H1 (cell line): Measurements from ENCODE around the gene WNT9B. TPM values are rescaled to one million over a fixed set of nuclear protein-coding genes. Genes with fewer than 3 reads are reported as not detected.

Experiments used
- CTCF ChIA-PET: fragments of 300-600 bp; sonication (Branson Sonifier 250); formaldehyde crosslinking; loops from one replicate; lab custom pipeline; 2021; ENCODE audit not compliant: partially characterized antibody; lab: Charles Lee
- POLR2A ChIA-PET: fragments of 300-600 bp; sonication (Branson Sonifier 250); formaldehyde crosslinking; loops from one replicate; lab custom pipeline; 2021; ENCODE audit warnings: inconsistent platforms; ENCODE audit not compliant: partially characterized antibody; lab: Charles Lee
- DNase-seq, 2 experiments: peaks; one replicate each; pipeline versions ENCODE4 v3.0.0 to v3.0.0-alpha.2; 2010 to 2022; ENCODE audit warnings: low spot score in 2 of 2, low read depth in 1 of 2, mixed read lengths in 1 of 2
- FAIRE-seq: peaks from 2 replicates; lab custom pipeline; 2011; peaks lifted over from hg19 to GRCh38; lab: Jason Lieb, UNC
- H2AFZ ChIP-seq: 2 replicates; pipeline ENCODE4 v1.8.1; 2012; ENCODE audit warnings: low read length, inconsistent platforms
- H2AK5ac ChIP-seq: 2 replicates; pipeline ENCODE4 v1.6.1; 2013; ENCODE audit warnings: low read depth, low read length
- H2BK120ac ChIP-seq: replicated peaks from 2 replicates; pipeline ENCODE3; 2013; ENCODE audit warnings: low read depth, low read length, inconsistent platforms
- H2BK12ac ChIP-seq: 2 replicates; pipeline ENCODE4 v1.6.1; 2013; ENCODE audit warnings: low read depth, low read length
- H2BK15ac ChIP-seq: 2 replicates; pipeline ENCODE4 v1.6.1; 2013; ENCODE audit warnings: low read length
- H2BK20ac ChIP-seq: 2 replicates; pipeline ENCODE4 v1.6.1; 2013; ENCODE audit warnings: low read length
- H2BK5ac ChIP-seq: 2 replicates; pipeline ENCODE4 v1.6.1; 2013; ENCODE audit warnings: low read depth, low read length
- H3K14ac ChIP-seq: 2 replicates; pipeline ENCODE4 v1.6.1; 2013; ENCODE audit warnings: inconsistent platforms; ENCODE audit not compliant: insufficient read length
- H3K18ac ChIP-seq: 2 replicates; pipeline ENCODE4 v1.6.1; 2013; ENCODE audit warnings: low read length; ENCODE audit errors: extremely low read depth
- H3K23ac ChIP-seq: 2 replicates; pipeline ENCODE4 v1.6.1; 2013; ENCODE audit warnings: inconsistent platforms; ENCODE audit not compliant: insufficient read length
- H3K23me2 ChIP-seq: 2 replicates; pipeline ENCODE4 v1.6.1; 2013; ENCODE audit warnings: low read depth, low read length
- H3K27ac ChIP-seq: 2 replicates; pipeline ENCODE4 v1.6.1; 2011; ENCODE audit warnings: low read depth, low read length, inconsistent platforms
- H3K27me3 ChIP-seq, 4 experiments: replicated peaks in 1 of 4; 1 replicate in 1 of 4; 2 replicates in 3 of 4; pipeline versions ENCODE4 v1.6.1 to v1.8.1; 2011 to 2013; ENCODE audit warnings: low read length in 3 of 4, mild to moderate bottlenecking in 3 of 4, inconsistent platforms in 2 of 4, mixed read lengths in 2 of 4, moderate library complexity in 1 of 4; ENCODE audit not compliant: control insufficient read depth in 3 of 4, insufficient read depth in 3 of 4; ENCODE audit errors: extremely low read depth in 1 of 4
- H3K36me3 ChIP-seq, 4 experiments: 2 replicates each; pipeline versions ENCODE4 v1.6.1 to v1.8.1; 2011 to 2013; ENCODE audit warnings: mild to moderate bottlenecking in 4 of 4, low read length in 3 of 4, moderate library complexity in 2 of 4, control low read depth in 1 of 4, inconsistent platforms in 1 of 4; ENCODE audit not compliant: insufficient read depth in 4 of 4, control insufficient read depth in 2 of 4
- H3K4ac ChIP-seq: replicated peaks from 2 replicates; pipeline ENCODE3; 2013; ENCODE audit warnings: low read length, low read depth, mixed read lengths, inconsistent platforms; ENCODE audit not compliant: insufficient read length
- H3K4me1 ChIP-seq, 4 experiments: replicated peaks in 1 of 4; 1 replicate in 1 of 4; 2 replicates in 3 of 4; pipeline versions ENCODE4 v1.6.1 to v1.8.1; 2011 to 2013; ENCODE audit warnings: low read length in 3 of 4, inconsistent platforms in 2 of 4, mixed read lengths in 1 of 4; ENCODE audit not compliant: insufficient read depth in 4 of 4, control insufficient read depth in 3 of 4
- H3K4me2 ChIP-seq, 2 experiments: 2 replicates each; pipeline versions ENCODE4 v1.6.1 to v1.8.1; 2011 to 2013; ENCODE audit warnings: low read depth in 2 of 2, low read length in 2 of 2, control low read depth in 1 of 2, inconsistent platforms in 1 of 2, mild to moderate bottlenecking in 1 of 2; ENCODE audit not compliant: insufficient read depth in 1 of 2
- H3K4me3 ChIP-seq, 4 experiments: fragments of 200-600, 300-600 bp in 1 of 4; sonication (generic), shearing (Covaris generic), sonication (Bioruptor Twin) in 1 of 4; 2 replicates each; pipeline versions ENCODE4 v1.5.1 to v1.8.1; 2011 to 2016; ENCODE audit warnings: low read length in 4 of 4, low read depth in 3 of 4, control low read depth in 2 of 4, inconsistent platforms in 2 of 4, mild to moderate bottlenecking in 2 of 4, mixed read lengths in 1 of 4, moderate library complexity in 1 of 4; ENCODE audit not compliant: insufficient read depth in 2 of 4; ENCODE audit errors: extremely low read depth in 1 of 4
- H3K56ac ChIP-seq: replicated peaks from 2 replicates; pipeline ENCODE3; 2013; ENCODE audit warnings: low read depth, mild to moderate bottlenecking, mixed read lengths, low read length, inconsistent platforms; ENCODE audit not compliant: insufficient read length
- H3K79me1 ChIP-seq: 2 replicates; pipeline ENCODE4 v1.6.1; 2013; ENCODE audit warnings: low read depth, low read length, control low read depth
- H3K79me2 ChIP-seq, 2 experiments: 2 replicates each; pipeline versions ENCODE4 v1.6.1 to v1.8.1; 2012 to 2013; ENCODE audit warnings: low read length in 2 of 2, mild to moderate bottlenecking in 2 of 2, inconsistent platforms in 1 of 2; ENCODE audit not compliant: insufficient read depth in 2 of 2, control insufficient read depth in 1 of 2
- H3K9ac ChIP-seq, 4 experiments: replicated peaks in 1 of 4; 1 replicate in 1 of 4; 2 replicates in 3 of 4; pipeline versions ENCODE4 v1.6.1 to v1.8.1; 2011 to 2013; ENCODE audit warnings: low read depth in 3 of 4, low read length in 3 of 4, control low read depth in 2 of 4, mild to moderate bottlenecking in 2 of 4, moderate library complexity in 2 of 4, inconsistent platforms in 1 of 4; ENCODE audit errors: extremely low read depth in 1 of 4
- H3K9me3 ChIP-seq, 2 experiments: 2 replicates each; pipeline versions ENCODE4 v1.6.1 to v1.8.1; 2012 to 2013; ENCODE audit warnings: mild to moderate bottlenecking in 2 of 2, moderate library complexity in 2 of 2, control low read depth in 1 of 2, inconsistent platforms in 1 of 2, low read depth in 1 of 2, low read length in 1 of 2, mixed read lengths in 1 of 2; ENCODE audit not compliant: insufficient read depth in 2 of 2
- H4K20me1 ChIP-seq, 2 experiments: replicated peaks in 1 of 2; 2 replicates each; pipeline versions ENCODE3 to v1.8.1; 2011 to 2013; ENCODE audit warnings: inconsistent platforms in 2 of 2, low read length in 2 of 2, mild to moderate bottlenecking in 1 of 2; ENCODE audit not compliant: insufficient read depth in 2 of 2, control insufficient read depth in 1 of 2
- H4K5ac ChIP-seq: 2 replicates; pipeline ENCODE4 v1.6.1; 2013; ENCODE audit warnings: low read length, low read depth, mixed read lengths, inconsistent platforms; ENCODE audit not compliant: insufficient read length
- H4K8ac ChIP-seq: 2 replicates; pipeline ENCODE4 v1.8.0; 2013; ENCODE audit warnings: mild to moderate bottlenecking, moderate library complexity, low read length, inconsistent platforms; ENCODE audit not compliant: insufficient read depth; ENCODE audit errors: extremely low read depth
- H4K91ac ChIP-seq: replicated peaks from 2 replicates; pipeline ENCODE3; 2013; ENCODE audit warnings: low read length, mixed read lengths, inconsistent platforms; ENCODE audit not compliant: insufficient read length
- CBX8 ChIP-seq: fragments of 300-800, 300-1000 bp; sonication (generic); IDR thresholded peaks from 2 replicates; pipeline ENCODE4 v1.7.1; 2016; ENCODE audit warnings: low read depth, low read length, borderline replicate concordance
- HDAC6 ChIP-seq: IDR thresholded peaks from one replicate; pipeline ENCODE4 v1.7.1; 2012; ENCODE audit warnings: low read depth, mild to moderate bottlenecking, inconsistent platforms, low read length, moderate library complexity
- POU5F1 ChIP-seq: IDR thresholded peaks from 2 replicates; pipeline ENCODE4 v1.6.1; 2011; ENCODE audit warnings: low read depth, mild to moderate bottlenecking, low read length, moderate library complexity
- TCF12 ChIP-seq: IDR thresholded peaks from 2 replicates; pipeline ENCODE4 v1.6.1; 2011; ENCODE audit warnings: low read depth, mild to moderate bottlenecking, low read length
- WGBS, 2 experiments: shearing (Covaris generic) in 1 of 2; methylation state at CpG; one replicate each; pipeline versions ENCODE4 v1.1.6 to v1.1.7; 2013 to 2015; ENCODE audit warnings: low lambda C conversion rate in 2 of 2, mixed read lengths in 2 of 2, inconsistent platforms in 1 of 2, low coverage in 1 of 2, missing lambda C conversion rate in 1 of 2; ENCODE audit not compliant: insufficient replicate concordance in 2 of 2, insufficient coverage in 1 of 2, insufficient read length in 1 of 2; ENCODE audit errors: extremely low coverage in 1 of 2, missing lambda C conversion rate in 1 of 2; 5-methylcytosine and 5-hydroxymethylcytosine counted together
- polyA plus RNA-seq, 7 experiments: library from polyadenylated mRNA; depleted of rRNA in 3 of 7; stranded (reverse) in 5 of 7; unstranded in 2 of 7; fragments of >200 nt in 5 of 7; fragments of 200-250 nt in 2 of 7; gene quantifications; 1 replicate in 5 of 7; 2 replicates in 1 of 7; 4 replicates in 1 of 7; pipeline versions ENCODE4 v1.2.1 to v1.2.3, GENCODE V29; 2011 to 2013; ENCODE audit warnings: missing spikeins in 2 of 7, mixed read lengths in 2 of 7
- total RNA-seq: library from RNA; stranded (reverse); fragmentation: NEBNext Ultra II Directional; extraction: Animal tissue kit (Norgen Biotek cat#: 25700); gene quantifications from 2 replicates; pipeline ENCODE4 v1.2.1, GENCODE V29; 2021

WNT9B gene
- total and polyA plus RNA-seq, 2 of the 8 experiments (the other 6 are each of a cell fraction or from before 2014, with no cell fraction given), result 0.21 TPM; not detected in 1

- H3K4me2 ChIP-seq, result no peak overlapping the region
- no peak overlapping the region for H4K91ac ChIP-seq
- no peaks in the 10 kb centered on the region for H3K23me2 ChIP-seq
- H3K56ac ChIP-seq, result no peak overlapping the region
- H3K9ac ChIP-seq, result no peak overlapping the region
- DNase-seq, result no peak
- POLR2A ChIA-PET, result interaction anchor here (1.2 kb wide), 1 partner anchor 20 kb away, joined by 3 read pairs; no protein-coding TSS in a partner anchor
- no peak overlapping the region for H2AK5ac ChIP-seq
- TF ChIP-seq CBX8, result no peak
- no peak for TF ChIP-seq POU5F1
- no peak for TF ChIP-seq HDAC6
- no peak for TF ChIP-seq TCF12
- H3K4ac ChIP-seq, result no peak overlapping the region
- H3K4me3 ChIP-seq, result no peak overlapping the region
- H3K23ac ChIP-seq, result no peak overlapping the region
- no peak overlapping the region for H4K8ac ChIP-seq
- H3K79me2 ChIP-seq, result no peaks in the 10 kb centered on the region
- 82% methylated on average over 10 of the region's 10 CpGs; no CpG with 5 or more reads in 1 of the 2 experiments for WGBS, 2 experiments
- H3K36me3 ChIP-seq, result no peaks in the 10 kb centered on the region
- no peak overlapping the region for H2BK120ac ChIP-seq
- no peaks in the 10 kb centered on the region for H4K20me1 ChIP-seq
- FAIRE-seq, result no peak
- H3K27ac ChIP-seq, result no peak overlapping the region
- no peak overlapping the region for H2BK15ac ChIP-seq
- H4K5ac ChIP-seq, result no peak overlapping the region
- no peaks in the 10 kb centered on the region for H3K9me3 ChIP-seq
- no peak overlapping the region for H2BK20ac ChIP-seq
- H3K4me1 ChIP-seq, result no peaks in the 10 kb centered on the region; a peak in 2 of 7 replicates
- no peak overlapping the region for H2AFZ ChIP-seq
- H3K18ac ChIP-seq, result no peak overlapping the region
- no peak overlapping the region for H2BK12ac ChIP-seq
- CTCF ChIA-PET, result interaction anchor here (0.6 to 4.3 kb wide), 7 partner anchors 10 to 710 kb away, joined by 3 to 41 read pairs (median 5); no protein-coding TSS in a partner anchor
- H2BK5ac ChIP-seq, result no peak overlapping the region
- H3K27me3 ChIP-seq, result no peaks in the 10 kb centered on the region
- H3K79me1 ChIP-seq, result no peaks in the 10 kb centered on the region
- H3K14ac ChIP-seq, result no peak overlapping the region
These were observed 34.3 kb downstream of the WNT9B start for GRCh38 chr17:46885415-46886309.
